ENCODE results near the gene PLOD2.
A peak's percentile ranks its signal among the peaks of the same experiment; 100 is the strongest.

The PLOD2 gene

GRCh38 chr3:146092230-146092629 lies 68.8 kb downstream of the PLOD2 start:
- DNase-seq, result no peak

DNA sequence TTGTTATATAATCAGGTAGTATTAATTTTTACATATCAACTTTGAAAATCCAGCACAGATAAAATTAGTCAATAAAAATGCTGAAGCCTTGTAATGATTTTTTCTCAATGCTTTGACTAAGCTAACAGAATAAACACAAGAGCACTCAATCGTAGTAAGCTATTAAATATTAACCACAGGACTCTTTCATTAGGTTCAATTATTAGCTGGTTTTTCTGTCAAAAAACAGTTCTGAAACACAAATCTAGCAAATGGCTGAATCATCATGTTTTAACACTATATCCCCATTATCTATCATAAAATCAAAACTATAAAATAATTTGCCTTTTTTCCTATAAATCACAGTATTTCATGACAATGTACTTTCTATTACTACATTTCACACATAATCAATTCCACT lies 69.6 kb downstream of the PLOD2 start:
- DNase-seq, result no peak

- DNase-seq, result no peak
Measured at GRCh38 chr3:146090521-146090920, 70.5 kb downstream of the PLOD2 start.

DNA sequence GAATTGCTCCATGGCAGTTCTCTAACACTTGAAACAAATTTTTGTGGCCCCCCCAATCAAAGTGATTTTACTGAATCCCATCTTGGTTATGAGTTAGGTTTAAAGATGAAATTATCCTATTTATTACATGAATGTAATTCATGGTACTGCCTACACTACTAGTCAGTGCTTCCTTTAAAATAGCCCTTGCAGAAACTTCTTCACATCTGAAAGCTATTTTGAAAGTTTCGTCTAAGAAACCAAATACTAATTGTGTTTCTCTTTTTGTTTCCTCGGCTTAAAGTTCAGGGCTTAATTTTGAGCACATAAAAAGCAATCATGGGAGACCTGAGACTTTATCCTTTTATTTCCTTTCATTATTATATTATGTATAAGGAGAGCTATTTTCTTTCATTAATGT lies 72.1 kb downstream of the PLOD2 start:
- DNase-seq, result no peak

GRCh38 chr3:146087116-146087515 lies 73.9 kb downstream of the PLOD2 start:
- DNase-seq, result no peak

GRCh38 chr3:146086211-146086610 lies 74.8 kb downstream of the PLOD2 start:
- no peak for DNase-seq

GRCh38 chr3:146085678-146086077 lies 75.3 kb downstream of the PLOD2 start:
- DNase-seq, result no peak

DNA sequence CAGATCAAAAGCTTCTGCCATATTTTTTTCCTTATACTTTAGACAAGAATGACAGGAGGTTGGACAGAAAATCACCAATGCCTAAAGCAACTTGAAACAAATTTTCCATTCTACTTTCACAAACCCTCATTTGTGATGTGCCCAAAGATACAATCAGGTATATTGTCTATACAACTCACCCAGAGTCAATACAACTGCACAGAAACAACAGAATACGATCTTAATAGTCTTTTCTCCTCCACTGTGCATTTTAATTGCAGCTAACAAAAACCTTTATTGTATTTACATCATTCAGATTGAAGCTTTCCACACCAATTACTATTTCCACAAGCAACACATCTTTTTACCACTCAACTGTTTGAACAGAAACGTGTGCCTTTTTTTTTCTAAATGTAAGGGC lies 80.4 kb downstream of the PLOD2 start:
- DNase-seq, result no peak

DNA sequence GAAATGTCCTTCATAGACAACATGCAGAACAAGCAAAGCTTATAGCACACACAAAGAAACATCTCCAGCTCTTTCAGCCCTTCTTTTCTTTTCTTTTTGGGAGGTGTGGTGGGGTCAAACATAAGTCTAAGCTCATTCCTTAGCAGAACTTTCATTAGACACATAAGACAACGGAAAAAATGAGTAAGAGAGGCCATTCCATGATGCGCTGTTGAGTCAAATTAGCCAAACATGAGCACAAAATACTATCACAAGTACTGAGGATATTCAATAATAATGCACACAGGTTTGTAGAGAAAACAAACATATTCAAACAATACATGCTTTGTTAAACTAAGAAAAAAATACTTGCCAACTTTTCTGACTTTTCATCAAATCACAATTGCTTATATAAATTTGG lies 83.0 kb downstream of the PLOD2 start:
- no peak for DNase-seq

- no peak for DNase-seq
Measured at GRCh38 chr3:146077181-146077580, 83.8 kb downstream of the PLOD2 start.

DNA sequence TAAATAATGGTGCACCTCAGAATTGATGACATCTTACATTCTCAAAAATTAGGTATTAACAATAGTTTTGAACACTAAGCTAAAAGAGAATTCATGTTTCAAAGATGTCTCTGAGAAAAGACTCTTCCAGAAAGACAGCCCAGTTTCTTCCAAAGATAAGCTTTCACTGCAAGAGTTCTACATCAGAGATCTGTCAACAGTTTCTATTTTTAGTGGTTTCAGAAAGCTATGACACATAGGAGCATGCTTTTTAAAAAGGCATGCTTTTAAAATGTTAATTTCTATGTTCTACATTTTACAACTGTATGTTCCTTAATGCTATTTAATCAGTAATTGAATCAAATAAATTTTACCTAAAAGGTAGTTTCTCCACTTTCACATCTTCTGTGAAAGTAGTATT lies 88.2 kb downstream of the PLOD2 start:
- no peak for DNase-seq

DNA sequence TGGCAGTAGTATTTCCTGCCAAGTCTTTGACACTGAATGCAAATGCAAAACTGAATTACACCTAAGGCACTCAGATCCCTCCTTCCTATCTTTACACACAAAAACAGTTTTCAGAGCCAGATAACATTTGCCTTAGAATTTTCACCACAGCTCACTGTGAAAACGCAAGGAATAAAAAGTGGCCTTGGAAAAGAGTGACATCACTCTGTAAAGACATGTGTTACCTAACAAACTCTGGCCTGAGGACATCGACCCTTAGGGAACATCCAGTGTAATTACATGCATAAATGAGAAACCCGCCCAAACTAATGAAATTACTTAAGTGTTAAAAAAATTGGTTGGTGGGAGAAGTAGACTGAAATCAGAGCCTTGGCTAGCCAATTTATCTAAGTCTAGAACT lies 88.9 kb downstream of the PLOD2 start:
- no peak for DNase-seq

GRCh38 chr3:146071632-146072031 lies 89.4 kb downstream of the PLOD2 start:
- no peak for DNase-seq

DNA sequence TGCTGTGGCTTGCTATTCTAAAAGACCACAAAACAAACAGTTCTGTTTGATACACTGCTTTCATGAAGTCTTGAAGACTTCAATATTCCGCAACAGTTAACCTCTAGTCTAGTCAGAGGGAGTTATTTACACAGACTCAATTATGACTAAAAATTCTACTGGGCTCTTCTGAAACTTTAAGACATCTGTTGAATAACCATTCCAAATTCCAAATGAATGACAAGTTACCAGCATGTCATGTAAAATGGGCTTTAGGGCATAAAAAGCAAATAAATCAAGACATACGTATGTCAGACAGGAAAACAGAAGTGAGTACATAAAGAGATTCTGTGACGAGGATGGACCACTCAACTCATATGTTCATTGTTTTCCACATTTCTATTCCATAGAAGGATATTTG lies 93.9 kb downstream of the PLOD2 start:
- no peak for DNase-seq

GRCh38 chr3:146065573-146066006 lies 95.4 kb downstream of the PLOD2 start:
- DNase-seq, result peak; percentile 17

GRCh38 chr3:146058241-146058640 lies 102.7 kb downstream of the PLOD2 start:
- no peak for DNase-seq

DNA sequence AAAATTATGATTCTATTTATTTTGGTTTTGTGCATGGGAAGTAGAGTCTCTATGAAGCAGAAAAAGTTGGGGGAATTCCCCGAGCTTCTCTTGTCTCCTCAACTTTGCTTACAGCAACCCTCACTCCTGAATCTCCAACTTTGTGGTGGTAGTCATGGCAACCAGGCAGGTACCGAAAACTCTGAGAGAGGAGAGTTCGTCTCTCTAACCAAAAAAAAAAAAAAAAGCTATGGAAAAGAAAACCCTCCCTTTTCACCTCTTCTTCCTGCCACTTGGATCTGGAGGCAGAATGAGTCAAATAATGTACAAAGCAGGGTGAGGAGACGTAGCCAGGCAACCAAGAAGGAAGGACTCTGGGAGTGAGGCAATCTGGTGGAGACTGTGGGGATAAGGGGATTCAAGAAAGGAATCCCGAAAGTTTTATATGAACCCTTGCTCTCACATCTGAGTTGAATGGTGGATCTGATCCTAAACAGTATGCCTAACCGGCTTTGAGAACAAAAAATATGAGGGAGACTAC lies 108.1 kb downstream of the PLOD2 start:
- no peak for DNase-seq

DNA sequence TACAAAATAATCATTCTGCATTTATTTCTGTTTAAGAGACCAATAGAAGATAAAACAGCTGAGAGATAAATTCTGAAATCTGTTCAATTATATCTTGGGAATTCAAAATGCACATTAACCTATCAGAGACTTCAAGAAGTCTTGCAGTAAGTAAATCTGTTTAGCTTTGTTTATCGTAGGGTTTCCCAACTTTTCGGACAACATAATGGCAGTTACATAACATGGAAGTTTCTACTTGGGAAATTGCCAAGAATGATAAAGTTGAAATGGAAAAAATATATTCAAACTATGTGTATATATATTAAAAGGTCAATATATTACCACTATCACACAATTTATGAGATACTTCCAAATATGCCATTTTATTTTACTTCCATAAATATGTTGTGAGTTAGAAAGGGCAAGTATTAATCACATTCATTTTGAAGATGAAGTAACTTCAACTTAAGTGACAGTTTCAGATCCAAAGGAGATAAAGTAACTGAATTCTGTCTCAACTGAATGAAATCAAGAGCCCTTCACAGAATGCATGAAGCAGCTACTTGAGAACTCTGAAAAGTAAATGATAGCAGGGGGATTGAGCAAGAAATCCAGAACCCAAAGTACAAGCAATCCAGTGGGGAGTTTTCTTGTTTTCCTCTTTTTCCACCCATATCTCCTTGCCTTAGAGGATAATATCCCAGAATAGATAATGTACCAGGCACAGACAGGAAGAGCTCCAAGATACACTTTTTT lies 108.8 kb downstream of the PLOD2 start:
- no peak for DNase-seq

DNA sequence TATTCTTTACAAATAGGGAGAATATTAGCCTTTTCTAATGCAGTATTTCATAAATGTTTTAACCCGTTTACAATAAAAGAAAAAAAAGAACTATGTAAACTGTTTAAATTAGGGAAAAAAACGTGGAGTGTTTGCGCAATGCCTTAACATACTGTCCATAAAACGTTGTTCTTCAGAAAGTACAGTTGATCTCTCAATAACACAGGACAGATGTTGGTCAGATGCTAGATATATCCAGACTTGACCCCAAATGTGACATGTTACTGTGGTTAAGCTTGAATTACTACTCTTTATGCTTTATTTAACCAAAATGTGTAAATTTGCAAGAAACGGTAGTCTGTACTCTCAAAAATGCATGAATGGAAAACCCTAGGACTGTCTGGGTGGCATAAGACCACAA lies 110.3 kb downstream of the PLOD2 start:
- DNase-seq, result no peak

GRCh38 chr3:146047485-146047884 lies 113.5 kb downstream of the PLOD2 start:
- no peak for DNase-seq

GRCh38 chr3:146044046-146044445 lies 116.9 kb downstream of the PLOD2 start:
- DNase-seq, result no peak

DNA sequence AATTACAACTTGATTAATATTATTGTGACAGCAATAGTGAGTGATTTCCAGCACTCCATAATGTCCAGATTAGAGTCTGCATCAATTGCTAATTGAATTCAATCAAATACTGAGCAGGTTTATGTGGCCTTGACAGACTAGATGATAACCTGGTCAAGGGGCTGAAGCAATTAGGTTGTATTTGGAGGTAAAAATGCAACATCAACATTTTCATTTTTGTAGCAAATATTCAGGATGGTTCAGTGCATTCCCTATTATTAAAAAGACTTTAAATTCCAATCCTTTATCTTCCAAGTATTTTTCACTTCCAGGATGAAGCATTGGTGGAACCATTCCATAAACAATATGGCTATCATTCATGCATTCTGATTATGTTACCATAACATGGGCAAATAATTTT lies 120.4 kb downstream of the PLOD2 start:
- DNase-seq, result no peak

GRCh38 chr3:146037697-146038096 lies 123.3 kb downstream of the PLOD2 start:
- no peak for DNase-seq

GRCh38 chr3:146036281-146036680 lies 124.7 kb downstream of the PLOD2 start:
- DNase-seq, result no peak

DNA sequence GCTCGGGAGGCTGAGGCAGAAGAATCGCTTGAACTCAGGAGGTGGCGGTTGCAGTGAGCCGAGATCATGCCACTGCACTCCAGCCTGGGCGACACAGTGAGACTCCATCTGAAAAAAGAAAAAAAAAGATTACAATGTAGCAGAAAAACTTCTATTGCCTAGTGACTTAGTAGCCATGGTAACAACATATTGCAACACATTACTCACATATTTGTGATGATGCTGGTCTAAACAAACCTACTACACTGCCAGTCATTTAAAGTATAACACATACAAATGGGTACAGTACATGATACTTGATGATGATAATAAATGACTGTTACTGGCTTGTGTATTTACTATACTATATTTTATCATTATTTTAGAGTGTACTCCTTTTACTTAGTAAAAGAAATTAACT lies 125.6 kb downstream of the PLOD2 start:
- no peak for DNase-seq
